Measurements from ENCODE around the gene RXFP1.

Gene RXFP1

GRCh38 chr4:158527516-158527915, 5.8 kb downstream of the RXFP1 start:
- H3K36me3 ChIP-seq (ENCODE audit: insufficient read depth, low read length) = no peaks in the 10 kb centered on the region
- no peaks in the 10 kb centered on the region for H3K27me3 ChIP-seq (ENCODE audit: insufficient read depth, low read length, poor library complexity)
- no peak overlapping the region for H2AFZ ChIP-seq (ENCODE audit: low read depth, low read length)
- no peaks in the 10 kb centered on the region for H3K79me2 ChIP-seq (ENCODE audit: insufficient read depth, low read length)
- ATAC-seq (ENCODE audit: insufficient read depth, low read depth) (no peak), DNase-seq (no peak)
- H3K9me3 ChIP-seq (ENCODE audit: insufficient read depth, low read length, severe bottlenecking) = no peaks in the 10 kb centered on the region
- H3K4me3 ChIP-seq (ENCODE audit: low read depth in 1 of 2, low read length in 2 of 2) = no peak overlapping the region
- TF ChIP-seq CTCF (IDR thresholded peaks at IDR 0.05; ENCODE audit: borderline replicate concordance, extremely low read depth, low read length, poor library complexity, severe bottlenecking) (no peak), EZH2 (IDR thresholded peaks at IDR 0.05; ENCODE audit: borderline replicate concordance, low read depth, low read length, severe bottlenecking) (no peak)
- H3K9ac ChIP-seq (ENCODE audit: low read depth, low read length) = no peak overlapping the region
- no peak overlapping the region for H3K4me2 ChIP-seq (ENCODE audit: insufficient read depth, low read length)
- no peak overlapping the region for H3K27ac ChIP-seq (ENCODE audit: low read length)
- no peaks in the 10 kb centered on the region for H4K20me1 ChIP-seq (ENCODE audit: insufficient read depth, low read length)
- H3K4me1 ChIP-seq (ENCODE audit: insufficient read depth, low read length) = no peaks in the 10 kb centered on the region

- no peak for ATAC-seq (ENCODE audit: insufficient read depth, low read depth)
- H3K4me3 ChIP-seq (ENCODE audit: low read depth in 1 of 2, low read length in 2 of 2) = no peak overlapping the region
- H3K4me1 ChIP-seq (ENCODE audit: insufficient read depth, low read length) = no peaks in the 10 kb centered on the region
- H3K27me3 ChIP-seq (ENCODE audit: insufficient read depth, low read length, poor library complexity) = no peaks in the 10 kb centered on the region
- no peak overlapping the region for H2AFZ ChIP-seq (ENCODE audit: low read depth, low read length)
- H3K79me2 ChIP-seq (ENCODE audit: insufficient read depth, low read length) = no peaks in the 10 kb centered on the region
- no peak overlapping the region for H3K4me2 ChIP-seq (ENCODE audit: insufficient read depth, low read length)
- no peaks in the 10 kb centered on the region for H3K9me3 ChIP-seq (ENCODE audit: insufficient read depth, low read length, severe bottlenecking)
- no peak overlapping the region for H3K9ac ChIP-seq (ENCODE audit: low read depth, low read length)
- TF ChIP-seq EZH2 (IDR thresholded peaks at IDR 0.05; ENCODE audit: borderline replicate concordance, low read depth, low read length, severe bottlenecking) (no peak), CTCF (IDR thresholded peaks at IDR 0.05; ENCODE audit: borderline replicate concordance, extremely low read depth, low read length, poor library complexity, severe bottlenecking) (no peak)
- H4K20me1 ChIP-seq (ENCODE audit: insufficient read depth, low read length) = no peaks in the 10 kb centered on the region
- DNase-seq = no peak
- no peak overlapping the region for H3K27ac ChIP-seq (ENCODE audit: low read length)
- no peaks in the 10 kb centered on the region for H3K36me3 ChIP-seq (ENCODE audit: insufficient read depth, low read length)
Observed at GRCh38 chr4:158529505-158529904, 7.8 kb downstream of the RXFP1 start.

GRCh38 chr4:158530381-158530780, 8.7 kb downstream of the RXFP1 start:
- Histone ChIP-seq H3K36me3 (ENCODE audit: insufficient read depth, low read length) (no peaks in the 10 kb centered on the region), H3K27me3 (ENCODE audit: insufficient read depth, low read length, poor library complexity) (no peaks in the 10 kb centered on the region), H2AFZ (ENCODE audit: low read depth, low read length) (no peak overlapping the region), H4K20me1 (ENCODE audit: insufficient read depth, low read length) (no peaks in the 10 kb centered on the region), H3K4me1 (ENCODE audit: insufficient read depth, low read length) (no peaks in the 10 kb centered on the region), H3K9ac (ENCODE audit: low read depth, low read length) (no peak overlapping the region), H3K79me2 (ENCODE audit: insufficient read depth, low read length) (no peaks in the 10 kb centered on the region), H3K4me2 (ENCODE audit: insufficient read depth, low read length) (no peak overlapping the region), H3K4me3 (ENCODE audit: low read depth in 1 of 2, low read length in 2 of 2) (no peak overlapping the region), H3K9me3 (ENCODE audit: insufficient read depth, low read length, severe bottlenecking) (no peaks in the 10 kb centered on the region), H3K27ac (ENCODE audit: low read length) (no peak overlapping the region)
- DNase-seq (no peak), ATAC-seq (ENCODE audit: insufficient read depth, low read depth) (no peak)
- TF ChIP-seq EZH2 (IDR thresholded peaks at IDR 0.05; ENCODE audit: borderline replicate concordance, low read depth, low read length, severe bottlenecking) (no peak), CTCF (IDR thresholded peaks at IDR 0.05; ENCODE audit: borderline replicate concordance, extremely low read depth, low read length, poor library complexity, severe bottlenecking) (no peak)

GRCh38 chr4:158530898-158531297, 9.2 kb downstream of the RXFP1 start:
- TF ChIP-seq EZH2 (IDR thresholded peaks at IDR 0.05; ENCODE audit: borderline replicate concordance, low read depth, low read length, severe bottlenecking) (no peak), CTCF (IDR thresholded peaks at IDR 0.05; ENCODE audit: borderline replicate concordance, extremely low read depth, low read length, poor library complexity, severe bottlenecking) (no peak)
- H3K4me1 ChIP-seq (ENCODE audit: insufficient read depth, low read length) = no peaks in the 10 kb centered on the region
- no peaks in the 10 kb centered on the region for H4K20me1 ChIP-seq (ENCODE audit: insufficient read depth, low read length)
- no peaks in the 10 kb centered on the region for H3K27me3 ChIP-seq (ENCODE audit: insufficient read depth, low read length, poor library complexity)
- H3K9ac ChIP-seq (ENCODE audit: low read depth, low read length) = no peak overlapping the region
- no peaks in the 10 kb centered on the region for H3K79me2 ChIP-seq (ENCODE audit: insufficient read depth, low read length)
- H3K27ac ChIP-seq (ENCODE audit: low read length) = no peak overlapping the region
- H3K4me3 ChIP-seq (ENCODE audit: low read depth in 1 of 2, low read length in 2 of 2) = no peak overlapping the region
- no peak overlapping the region for H3K4me2 ChIP-seq (ENCODE audit: insufficient read depth, low read length)
- no peaks in the 10 kb centered on the region for H3K36me3 ChIP-seq (ENCODE audit: insufficient read depth, low read length)
- no peak for DNase-seq
- H3K9me3 ChIP-seq (ENCODE audit: insufficient read depth, low read length, severe bottlenecking) = no peaks in the 10 kb centered on the region
- ATAC-seq (ENCODE audit: insufficient read depth, low read depth) = no peak
- no peak overlapping the region for H2AFZ ChIP-seq (ENCODE audit: low read depth, low read length)

Data from DND-41 (cell line).